Duodenal mucosa (tissue), 2 donors: ENCODE results near the gene TNFSF4.
"Not testable (repeated sequence)": the region's sequence is repeated elsewhere in the genome, so short reads cannot be mapped to it uniquely, and the experiment has no call there.

Experiments used
- H3K27ac ChIP-seq: one replicate; pipeline ENCODE4 v1.7.0; 2013; ENCODE audit warnings: low read depth, low read length
- H3K27me3 ChIP-seq, 2 donors: one replicate each; pipeline ENCODE4 v1.7.0; 2013; ENCODE audit warnings: low read length in 2 of 2, control low read depth in 1 of 2; ENCODE audit not compliant: insufficient read depth in 2 of 2, control insufficient read depth in 1 of 2
- H3K36me3 ChIP-seq, 2 donors: one replicate each; pipeline ENCODE4 v1.7.0; 2013; ENCODE audit warnings: low read length in 2 of 2, control low read depth in 1 of 2; ENCODE audit not compliant: insufficient read depth in 2 of 2, control insufficient read depth in 1 of 2
- H3K4me1 ChIP-seq, 2 donors: one replicate each; pipeline ENCODE4 v1.7.0; 2013; ENCODE audit warnings: low read length in 2 of 2, control low read depth in 1 of 2; ENCODE audit not compliant: insufficient read depth in 2 of 2, control insufficient read depth in 1 of 2
- H3K4me3 ChIP-seq, 2 donors: one replicate each; pipeline ENCODE4 v1.7.0; 2013; ENCODE audit warnings: low read length in 2 of 2, low read depth in 1 of 2
- H3K9ac ChIP-seq, 2 donors: one replicate each; pipeline ENCODE4 v1.7.0; 2013; ENCODE audit warnings: low read length in 2 of 2, low read depth in 1 of 2
- H3K9me3 ChIP-seq, 2 donors: one replicate each; pipeline ENCODE4 v1.7.0; 2013; ENCODE audit warnings: low read length in 2 of 2, control low read depth in 1 of 2; ENCODE audit not compliant: control insufficient read depth in 1 of 2

TNFSF4 gene

GRCh38 chr1:173168941-173169340, 38.2 kb downstream of the TNFSF4 start:
- Histone ChIP-seq H3K27ac (no peak overlapping the region), H3K9me3 (peaks cover 23 to 28% of the 10 kb centered on the region in 2 donors), H3K36me3 (no peaks in the 10 kb centered on the region), H3K9ac (no peak overlapping the region), H3K4me3 (no peak overlapping the region), H3K4me1 (no peaks in the 10 kb centered on the region), H3K27me3 (no peaks in the 10 kb centered on the region)

GRCh38 chr1:173164686-173165085, 42.4 kb downstream of the TNFSF4 start:
- H3K36me3 ChIP-seq: no peaks in the 10 kb centered on the region
- no peaks in the 10 kb centered on the region for H3K9me3 ChIP-seq
- H3K9ac ChIP-seq: no peak overlapping the region
- H3K4me1 ChIP-seq: no peaks in the 10 kb centered on the region
- H3K27ac ChIP-seq: no peak overlapping the region
- H3K27me3 ChIP-seq: no peaks in the 10 kb centered on the region
- no peak overlapping the region for H3K4me3 ChIP-seq

- Histone ChIP-seq H3K9ac (no peak overlapping the region), H3K36me3 (no peaks in the 10 kb centered on the region), H3K9me3 (no peaks in the 10 kb centered on the region), H3K4me3 (no peak overlapping the region), H3K27ac (no peak overlapping the region), H3K4me1 (no peaks in the 10 kb centered on the region), H3K27me3 (no peaks in the 10 kb centered on the region)
Observed at GRCh38 chr1:173164178-173164577, 43.0 kb downstream of the TNFSF4 start.

GRCh38 chr1:173163222-173163621, 43.9 kb downstream of the TNFSF4 start:
- no peaks in the 10 kb centered on the region for H3K36me3 ChIP-seq
- no peak overlapping the region for H3K9ac ChIP-seq
- H3K4me3 ChIP-seq: no peak overlapping the region

DNA sequence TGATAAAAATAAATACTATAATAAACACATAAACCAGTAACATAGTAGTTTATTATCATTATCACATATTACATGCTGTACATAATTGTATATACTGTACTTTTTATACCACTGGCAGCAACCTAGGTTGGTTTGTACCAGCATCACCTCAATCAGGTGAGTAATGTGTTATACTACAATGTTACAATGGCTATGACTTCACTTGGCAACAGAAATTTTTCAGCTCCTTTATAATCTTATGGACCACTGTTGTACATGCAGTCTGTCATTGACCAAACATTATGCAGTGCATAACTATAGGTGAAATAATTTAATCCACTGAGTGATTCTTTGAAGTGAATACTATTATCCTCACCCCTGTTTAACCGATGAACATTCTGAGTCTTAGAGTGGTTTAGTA, 44.5 kb downstream of the TNFSF4 start:
- Histone ChIP-seq H3K9me3 (no peaks in the 10 kb centered on the region), H3K4me3 (no peak overlapping the region), H3K27ac (no peak overlapping the region), H3K36me3 (no peaks in the 10 kb centered on the region), H3K27me3 (no peaks in the 10 kb centered on the region), H3K9ac (no peak overlapping the region), H3K4me1 (no peaks in the 10 kb centered on the region)

More at GRCh38 chr1:173163222-173163621, 43.9 kb downstream of the TNFSF4 start:
- Histone ChIP-seq H3K27me3 (no peaks in the 10 kb centered on the region), H3K9me3 (no peaks in the 10 kb centered on the region), H3K4me1 (no peaks in the 10 kb centered on the region), H3K27ac (no peak overlapping the region)

DNA sequence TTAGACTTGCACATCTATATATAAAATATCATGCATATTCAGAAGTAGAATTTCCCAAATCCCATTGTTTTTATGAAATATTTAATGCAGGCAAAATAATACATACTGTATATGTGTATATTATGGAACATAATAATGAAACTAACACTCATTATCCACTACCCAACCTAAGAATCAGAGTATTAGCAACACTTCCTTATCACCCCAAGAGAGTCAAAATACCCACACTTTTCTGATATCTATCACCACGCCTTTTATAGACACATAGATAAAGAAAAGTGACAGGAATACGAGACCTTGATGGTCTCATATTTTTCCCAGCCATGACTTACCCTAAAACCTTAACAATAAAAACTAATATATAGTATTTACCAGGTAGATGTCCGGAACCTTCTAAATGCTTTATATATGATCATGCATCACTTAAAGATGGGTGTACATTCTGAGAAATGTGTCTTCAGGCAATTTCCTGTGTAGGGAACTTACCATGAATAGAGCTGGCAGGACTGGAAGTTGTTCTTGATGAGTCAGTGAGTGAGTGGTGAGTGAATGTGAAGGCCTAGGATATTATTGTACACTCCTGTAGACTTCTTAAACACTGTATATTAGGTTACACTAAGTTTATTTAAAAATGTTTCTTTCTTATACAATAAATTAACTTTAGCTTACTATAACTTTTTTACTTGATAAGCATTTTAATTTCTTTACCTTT, 45.5 kb downstream of the TNFSF4 start:
- Histone ChIP-seq H3K36me3 (no peaks in the 10 kb centered on the region), H3K9ac (no peak overlapping the region), H3K27me3 (no peaks in the 10 kb centered on the region), H3K4me3 (no peak overlapping the region), H3K9me3 (no peaks in the 10 kb centered on the region), H3K4me1 (no peaks in the 10 kb centered on the region), H3K27ac (no peak overlapping the region)

- not testable (repeated sequence) for H3K27ac ChIP-seq, H3K36me3 ChIP-seq, H3K9me3 ChIP-seq, H3K9ac ChIP-seq, H3K27me3 ChIP-seq, H3K4me3 ChIP-seq, H3K4me1 ChIP-seq
Observed at GRCh38 chr1:173153964-173154363, 53.2 kb downstream of the TNFSF4 start.

DNA sequence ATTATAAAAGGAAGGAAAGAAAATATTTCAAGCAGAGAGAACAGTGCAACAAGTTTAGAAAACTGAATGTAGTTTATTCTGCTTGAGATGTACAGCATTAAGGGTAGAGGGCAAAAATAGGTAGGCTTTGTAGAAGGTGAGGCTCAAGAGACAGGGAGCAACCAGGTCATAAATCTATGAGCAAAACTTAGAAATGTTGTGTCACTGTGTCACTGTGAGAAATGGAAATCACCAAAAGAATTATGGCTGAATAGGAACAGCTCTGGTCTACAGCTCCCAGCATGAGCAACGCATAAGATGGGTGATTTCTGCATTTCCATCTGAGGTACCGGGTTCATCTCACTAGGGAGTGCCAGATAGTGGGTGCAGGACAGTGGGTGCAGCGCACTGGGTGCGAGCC, 53.6 kb downstream of the TNFSF4 start:
- Histone ChIP-seq H3K4me1 (no peaks in the 10 kb centered on the region), H3K27me3 (no peaks in the 10 kb centered on the region), H3K9me3 (no peaks in the 10 kb centered on the region), H3K9ac (no peak overlapping the region), H3K4me3 (no peak overlapping the region), H3K36me3 (no peaks in the 10 kb centered on the region), H3K27ac (no peak overlapping the region)

DNA sequence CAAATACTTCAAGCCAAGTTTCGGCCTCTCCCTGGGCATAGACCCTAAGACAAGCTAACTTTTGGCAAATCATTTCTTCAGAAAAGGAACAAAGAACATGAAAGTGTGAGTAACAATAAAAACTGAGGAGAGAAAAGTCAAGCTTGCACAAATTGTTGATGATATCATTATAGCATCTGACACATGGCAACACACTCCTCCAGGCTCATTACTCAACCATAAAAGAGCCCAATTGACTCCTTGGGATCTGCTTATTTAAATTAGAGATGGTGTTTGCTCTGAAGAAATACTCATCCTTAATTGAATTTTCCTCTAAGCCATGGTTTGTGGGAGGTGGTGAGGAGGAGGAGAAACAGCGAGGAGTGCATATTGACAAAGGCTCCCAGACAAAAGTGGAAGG, 54.5 kb downstream of the TNFSF4 start:
- Histone ChIP-seq H3K9me3 (no peaks in the 10 kb centered on the region), H3K9ac (no peak overlapping the region), H3K27ac (no peak overlapping the region), H3K4me3 (no peak overlapping the region), H3K4me1 (no peaks in the 10 kb centered on the region), H3K27me3 (no peaks in the 10 kb centered on the region), H3K36me3 (no peaks in the 10 kb centered on the region)

DNA sequence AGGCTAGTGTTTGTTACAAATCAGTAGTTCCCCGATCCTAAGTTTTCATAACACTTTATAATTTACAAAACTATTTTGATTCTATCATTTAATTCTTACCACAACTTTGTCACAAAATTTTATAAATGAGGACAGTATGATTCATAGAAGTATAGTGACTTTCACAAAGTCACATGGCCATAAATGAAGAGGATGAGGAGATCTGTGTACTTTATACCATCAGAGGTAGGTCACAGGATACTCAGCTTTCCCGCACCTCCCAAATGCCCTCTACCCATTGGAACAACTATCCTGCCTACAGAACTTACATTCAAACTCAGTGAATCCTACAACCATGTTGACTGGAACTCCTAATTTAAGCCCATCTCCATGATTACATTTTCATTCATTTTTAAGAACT, 56.3 kb downstream of the TNFSF4 start:
- Histone ChIP-seq H3K36me3 (no peaks in the 10 kb centered on the region), H3K27me3 (no peaks in the 10 kb centered on the region), H3K9ac (no peak overlapping the region), H3K4me3 (no peak overlapping the region), H3K4me1 (no peaks in the 10 kb centered on the region), H3K27ac (no peak overlapping the region), H3K9me3 (no peaks in the 10 kb centered on the region)

DNA sequence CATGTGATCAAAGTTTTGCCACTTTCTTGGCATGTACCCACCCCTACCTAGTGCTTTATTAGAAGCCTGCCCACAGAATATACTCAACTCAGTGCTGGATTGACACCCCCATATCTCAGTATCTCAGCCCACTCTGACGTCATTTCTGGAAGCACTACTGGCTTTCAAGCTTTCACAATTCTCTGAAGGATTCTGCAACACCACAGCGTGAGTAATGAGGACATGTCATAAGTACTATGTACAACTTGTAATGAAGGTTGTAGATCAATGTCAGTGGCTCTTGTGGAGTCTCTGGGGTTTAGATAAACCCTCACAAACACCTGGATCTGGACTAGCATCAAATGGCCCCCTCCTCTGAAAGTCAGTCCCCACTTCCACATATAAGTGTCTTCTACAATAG, 57.2 kb downstream of the TNFSF4 start:
- no peak overlapping the region for H3K4me3 ChIP-seq
- no peaks in the 10 kb centered on the region for H3K36me3 ChIP-seq
- H3K9ac ChIP-seq: no peak overlapping the region
- no peaks in the 10 kb centered on the region for H3K9me3 ChIP-seq
- H3K27me3 ChIP-seq: no peaks in the 10 kb centered on the region
- H3K4me1 ChIP-seq: no peaks in the 10 kb centered on the region
- no peak overlapping the region for H3K27ac ChIP-seq
